ENCODE data around the gene AKR1E2.

AKR1E2 gene

DNA sequence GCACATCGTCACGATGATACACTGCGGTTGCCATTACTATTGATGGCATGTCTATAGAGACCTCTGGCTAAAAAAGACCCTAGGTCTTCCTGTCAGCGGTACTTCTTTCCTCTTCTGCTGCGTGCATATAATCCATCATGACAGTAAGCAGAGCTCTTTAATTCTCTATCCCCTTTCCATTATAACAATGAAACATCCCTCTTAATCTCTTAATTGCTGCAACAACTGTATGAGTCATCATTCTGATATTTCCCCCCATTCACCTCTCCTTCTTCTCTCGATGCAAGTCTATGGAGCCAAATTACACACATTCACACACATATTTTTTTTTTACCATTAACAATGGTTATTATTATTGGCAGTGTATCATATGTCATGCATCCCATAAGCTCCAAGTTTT is 45.2 kb upstream of the AKR1E2 start:
- no peaks in the 10 kb centered on the region for H3K9me3 ChIP-seq (ENCODE audit: control insufficient read depth, insufficient read depth, low read depth, low read length)
- no peak overlapping the region for H3K27ac ChIP-seq (ENCODE audit: extremely low read depth, low read depth, low read length)
- POLR2A ChIA-PET: no interaction called here
- H3K4me3 ChIP-seq (ENCODE audit: low read depth, low read length): no peak overlapping the region
- CTCF ChIA-PET: interaction anchor here (1.0 to 3.0 kb wide), 2 partner anchors 9 to 10 kb away, joined by 3 to 14 read pairs; no protein-coding TSS in a partner anchor
- no peaks in the 10 kb centered on the region for H3K4me1 ChIP-seq (ENCODE audit: control insufficient read depth, insufficient read depth, low read length)
- H3K36me3 ChIP-seq (ENCODE audit: control insufficient read depth in 2 of 2, insufficient read depth in 1 of 2, low read length in 2 of 2): no peaks in the 10 kb centered on the region
- 0 out of 2 replicates have a peak, but pooled peaks have one; percentile 41 for TF ChIP-seq WT1 (tag by site-specific recombination; IDR thresholded peaks at IDR 0.05)
- TF ChIP-seq, protein P1, sequence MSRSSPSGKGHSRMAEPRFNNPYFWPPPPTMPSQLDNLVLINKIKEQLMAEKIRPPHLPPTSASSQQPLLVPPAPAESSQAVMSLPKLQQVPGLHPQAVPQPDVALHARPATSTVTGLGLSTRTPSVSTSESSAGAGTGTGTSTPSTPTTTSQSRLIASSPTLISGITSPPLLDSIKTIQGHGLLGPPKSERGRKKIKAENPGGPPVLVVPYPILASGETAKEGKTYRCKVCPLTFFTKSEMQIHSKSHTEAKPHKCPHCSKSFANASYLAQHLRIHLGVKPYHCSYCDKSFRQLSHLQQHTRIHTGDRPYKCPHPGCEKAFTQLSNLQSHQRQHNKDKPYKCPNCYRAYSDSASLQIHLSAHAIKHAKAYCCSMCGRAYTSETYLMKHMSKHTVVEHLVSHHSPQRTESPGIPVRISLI (tag by site-specific recombination; IDR thresholded peaks at IDR 0.05): peak; percentile 81
- peak; percentile 19; the same call in 1 of the 2 replicates for TF ChIP-seq ZNF843 (tag by site-specific recombination; IDR thresholded peaks at IDR 0.05)
- TF ChIP-seq OSR2 (tag by site-specific recombination; IDR thresholded peaks at IDR 0.05): peak; percentile 26; the same call in 1 of the 2 replicates
- peak; percentile 51; the same call in 1 of the 2 replicates for TF ChIP-seq ZNF366 (tag by site-specific recombination; conservative IDR thresholded peaks at IDR 0.05)
- TF ChIP-seq ZNF184 (tag by site-specific recombination; IDR thresholded peaks at IDR 0.05): 0 out of 2 replicates have a peak, but pooled peaks have one; percentile 55
- no peak for TF ChIP-seq ZNF335 (tag by site-specific recombination; conservative IDR thresholded peaks at IDR 0.05)
- TF ChIP-seq, protein P2, sequence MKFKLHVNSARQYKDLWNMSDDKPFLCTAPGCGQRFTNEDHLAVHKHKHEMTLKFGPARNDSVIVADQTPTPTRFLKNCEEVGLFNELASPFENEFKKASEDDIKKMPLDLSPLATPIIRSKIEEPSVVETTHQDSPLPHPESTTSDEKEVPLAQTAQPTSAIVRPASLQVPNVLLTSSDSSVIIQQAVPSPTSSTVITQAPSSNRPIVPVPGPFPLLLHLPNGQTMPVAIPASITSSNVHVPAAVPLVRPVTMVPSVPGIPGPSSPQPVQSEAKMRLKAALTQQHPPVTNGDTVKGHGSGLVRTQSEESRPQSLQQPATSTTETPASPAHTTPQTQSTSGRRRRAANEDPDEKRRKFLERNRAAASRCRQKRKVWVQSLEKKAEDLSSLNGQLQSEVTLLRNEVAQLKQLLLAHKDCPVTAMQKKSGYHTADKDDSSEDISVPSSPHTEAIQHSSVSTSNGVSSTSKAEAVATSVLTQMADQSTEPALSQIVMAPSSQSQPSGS (tag by site-specific recombination; IDR thresholded peaks at IDR 0.05; ENCODE audit: low read depth): no peak
- no peak for TF ChIP-seq MYNN (tag by site-specific recombination; IDR thresholded peaks at IDR 0.05; ENCODE audit: borderline replicate concordance)
- TF ChIP-seq ZNF629 (tag by site-specific recombination; IDR thresholded peaks at IDR 0.05): peak; percentile 53; the same call in 1 of the 2 replicates
- peak; percentile 79 for TF ChIP-seq PRDM1 (tag by site-specific recombination; IDR thresholded peaks at IDR 0.05)
- TF ChIP-seq SCRT1 (tag by site-specific recombination; IDR thresholded peaks at IDR 0.05; ENCODE audit: borderline replicate concordance): no peak
- TF ChIP-seq ZFP37 (tag by site-specific recombination; IDR thresholded peaks at IDR 0.05): no peak
- TF ChIP-seq ZNF785 (tag by site-specific recombination; IDR thresholded peaks at IDR 0.05): no peak
- TF ChIP-seq, protein P3, sequence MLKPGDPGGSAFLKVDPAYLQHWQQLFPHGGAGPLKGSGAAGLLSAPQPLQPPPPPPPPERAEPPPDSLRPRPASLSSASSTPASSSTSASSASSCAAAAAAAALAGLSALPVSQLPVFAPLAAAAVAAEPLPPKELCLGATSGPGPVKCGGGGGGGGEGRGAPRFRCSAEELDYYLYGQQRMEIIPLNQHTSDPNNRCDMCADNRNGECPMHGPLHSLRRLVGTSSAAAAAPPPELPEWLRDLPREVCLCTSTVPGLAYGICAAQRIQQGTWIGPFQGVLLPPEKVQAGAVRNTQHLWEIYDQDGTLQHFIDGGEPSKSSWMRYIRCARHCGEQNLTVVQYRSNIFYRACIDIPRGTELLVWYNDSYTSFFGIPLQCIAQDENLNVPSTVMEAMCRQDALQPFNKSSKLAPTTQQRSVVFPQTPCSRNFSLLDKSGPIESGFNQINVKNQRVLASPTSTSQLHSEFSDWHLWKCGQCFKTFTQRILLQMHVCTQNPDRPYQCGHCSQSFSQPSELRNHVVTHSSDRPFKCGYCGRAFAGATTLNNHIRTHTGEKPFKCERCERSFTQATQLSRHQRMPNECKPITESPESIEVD (tag by site-specific recombination; IDR thresholded peaks at IDR 0.05): no peak; the same call in 1 of the 2 replicates
- TF ChIP-seq ZNF132 (tag by site-specific recombination; IDR thresholded peaks at IDR 0.05; ENCODE audit: borderline replicate concordance): no peak
- TF ChIP-seq, protein P4, sequence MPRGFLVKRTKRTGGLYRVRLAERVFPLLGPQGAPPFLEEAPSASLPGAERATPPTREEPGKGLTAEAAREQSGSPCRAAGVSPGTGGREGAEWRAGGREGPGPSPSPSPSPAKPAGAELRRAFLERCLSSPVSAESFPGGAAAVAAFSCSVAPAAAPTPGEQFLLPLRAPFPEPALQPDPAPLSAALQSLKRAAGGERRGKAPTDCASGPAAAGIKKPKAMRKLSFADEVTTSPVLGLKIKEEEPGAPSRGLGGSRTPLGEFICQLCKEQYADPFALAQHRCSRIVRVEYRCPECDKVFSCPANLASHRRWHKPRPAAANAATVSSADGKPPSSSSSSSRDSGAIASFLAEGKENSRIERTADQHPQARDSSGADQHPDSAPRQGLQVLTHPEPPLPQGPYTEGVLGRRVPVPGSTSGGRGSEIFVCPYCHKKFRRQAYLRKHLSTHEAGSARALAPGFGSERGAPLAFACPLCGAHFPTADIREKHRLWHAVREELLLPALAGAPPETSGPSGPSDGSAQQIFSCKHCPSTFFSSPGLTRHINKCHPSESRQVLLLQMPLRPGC (tag by site-specific recombination; IDR thresholded peaks at IDR 0.05): peak; percentile 46; the same call in 1 of the 2 replicates
- TF ChIP-seq, protein P5, sequence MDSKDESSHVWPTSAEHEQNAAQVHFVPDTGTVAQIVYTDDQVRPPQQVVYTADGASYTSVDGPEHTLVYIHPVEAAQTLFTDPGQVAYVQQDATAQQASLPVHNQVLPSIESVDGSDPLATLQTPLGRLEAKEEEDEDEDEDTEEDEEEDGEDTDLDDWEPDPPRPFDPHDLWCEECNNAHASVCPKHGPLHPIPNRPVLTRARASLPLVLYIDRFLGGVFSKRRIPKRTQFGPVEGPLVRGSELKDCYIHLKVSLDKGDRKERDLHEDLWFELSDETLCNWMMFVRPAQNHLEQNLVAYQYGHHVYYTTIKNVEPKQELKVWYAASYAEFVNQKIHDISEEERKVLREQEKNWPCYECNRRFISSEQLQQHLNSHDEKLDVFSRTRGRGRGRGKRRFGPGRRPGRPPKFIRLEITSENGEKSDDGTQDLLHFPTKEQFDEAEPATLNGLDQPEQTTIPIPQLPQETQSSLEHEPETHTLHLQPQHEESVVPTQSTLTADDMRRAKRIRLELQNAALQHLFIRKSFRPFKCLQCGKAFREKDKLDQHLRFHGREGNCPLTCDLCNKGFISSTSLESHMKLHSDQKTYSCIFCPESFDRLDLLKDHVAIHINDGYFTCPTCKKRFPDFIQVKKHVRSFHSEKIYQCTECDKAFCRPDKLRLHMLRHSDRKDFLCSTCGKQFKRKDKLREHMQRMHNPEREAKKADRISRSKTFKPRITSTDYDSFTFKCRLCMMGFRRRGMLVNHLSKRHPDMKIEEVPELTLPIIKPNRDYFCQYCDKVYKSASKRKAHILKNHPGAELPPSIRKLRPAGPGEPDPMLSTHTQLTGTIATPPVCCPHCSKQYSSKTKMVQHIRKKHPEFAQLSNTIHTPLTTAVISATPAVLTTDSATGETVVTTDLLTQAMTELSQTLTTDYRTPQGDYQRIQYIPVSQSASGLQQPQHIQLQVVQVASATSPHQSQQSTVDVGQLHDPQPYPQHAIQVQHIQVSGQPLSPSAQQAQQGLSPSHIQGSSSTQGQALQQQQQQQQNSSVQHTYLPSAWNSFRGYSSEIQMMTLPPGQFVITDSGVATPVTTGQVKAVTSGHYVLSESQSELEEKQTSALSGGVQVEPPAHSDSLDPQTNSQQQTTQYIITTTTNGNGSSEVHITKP (tag by site-specific recombination; IDR thresholded peaks at IDR 0.05): peak; percentile 77
- peak; percentile 47; the same call in 1 of the 2 replicates for TF ChIP-seq ZEB2 (tag by site-specific recombination; IDR thresholded peaks at IDR 0.05)
- TF ChIP-seq SP2 (tag by site-specific recombination; IDR thresholded peaks at IDR 0.05): no peak
- TF ChIP-seq, protein P6, sequence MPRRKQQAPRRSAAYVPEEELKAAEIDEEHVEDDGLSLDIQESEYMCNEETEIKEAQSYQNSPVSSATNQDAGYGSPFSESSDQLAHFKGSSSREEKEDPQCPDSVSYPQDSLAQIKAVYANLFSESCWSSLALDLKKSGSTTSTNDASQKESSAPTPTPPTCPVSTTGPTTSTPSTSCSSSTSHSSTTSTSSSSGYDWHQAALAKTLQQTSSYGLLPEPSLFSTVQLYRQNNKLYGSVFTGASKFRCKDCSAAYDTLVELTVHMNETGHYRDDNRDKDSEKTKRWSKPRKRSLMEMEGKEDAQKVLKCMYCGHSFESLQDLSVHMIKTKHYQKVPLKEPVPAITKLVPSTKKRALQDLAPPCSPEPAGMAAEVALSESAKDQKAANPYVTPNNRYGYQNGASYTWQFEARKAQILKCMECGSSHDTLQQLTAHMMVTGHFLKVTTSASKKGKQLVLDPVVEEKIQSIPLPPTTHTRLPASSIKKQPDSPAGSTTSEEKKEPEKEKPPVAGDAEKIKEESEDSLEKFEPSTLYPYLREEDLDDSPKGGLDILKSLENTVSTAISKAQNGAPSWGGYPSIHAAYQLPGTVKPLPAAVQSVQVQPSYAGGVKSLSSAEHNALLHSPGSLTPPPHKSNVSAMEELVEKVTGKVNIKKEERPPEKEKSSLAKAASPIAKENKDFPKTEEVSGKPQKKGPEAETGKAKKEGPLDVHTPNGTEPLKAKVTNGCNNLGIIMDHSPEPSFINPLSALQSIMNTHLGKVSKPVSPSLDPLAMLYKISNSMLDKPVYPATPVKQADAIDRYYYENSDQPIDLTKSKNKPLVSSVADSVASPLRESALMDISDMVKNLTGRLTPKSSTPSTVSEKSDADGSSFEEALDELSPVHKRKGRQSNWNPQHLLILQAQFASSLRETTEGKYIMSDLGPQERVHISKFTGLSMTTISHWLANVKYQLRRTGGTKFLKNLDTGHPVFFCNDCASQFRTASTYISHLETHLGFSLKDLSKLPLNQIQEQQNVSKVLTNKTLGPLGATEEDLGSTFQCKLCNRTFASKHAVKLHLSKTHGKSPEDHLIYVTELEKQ (tag by site-specific recombination; IDR thresholded peaks at IDR 0.05; ENCODE audit: borderline replicate concordance): 0 out of 2 replicates have a peak, but pooled peaks have one; percentile 37
- TF ChIP-seq ZNF548 (tag by site-specific recombination; IDR thresholded peaks at IDR 0.05): no peak

Measured in HEK293 (cell line).